ENCODE results near the gene FAHD1.
"Not testable (repeated sequence)": the region's sequence is repeated elsewhere in the genome, so short reads cannot be mapped to it uniquely, and the experiment has no call there.

FAHD1 gene

GRCh38 chr16:1792836-1793577 is 34.0 kb upstream of the FAHD1 start:
- Histone ChIP-seq H3K79me2 (no peaks in the 10 kb centered on the region), H2AFZ (no peak overlapping the region), H3K4me3 (ENCODE audit: low read depth, low read length) (no peak overlapping the region), H3K9me3 (ENCODE audit: control insufficient read depth, low read length) (no peaks in the 10 kb centered on the region), H3K9ac (no peak overlapping the region), H3K4me1 (no peaks in the 10 kb centered on the region), H3K36me3 (ENCODE audit: control insufficient read depth, insufficient read depth, low read length) (no peaks in the 10 kb centered on the region), H3K4me2 (ENCODE audit: low read length) (no peak overlapping the region), H3K27ac (no peak overlapping the region), H3K27me3 (ENCODE audit: control insufficient read depth, insufficient read depth, low read length) (no peaks in the 10 kb centered on the region)
- TF ChIP-seq CTCF (IDR thresholded peaks at IDR 0.05): no peak

GRCh38 chr16:1793578-1794220 is 33.3 kb upstream of the FAHD1 start, which contains the start of gene IGFALS:
TSS of gene IGFALS (minus strand) at chr16:1793705. CDS start at chr16:1793652, 53 bp downstream.
- Histone ChIP-seq H3K36me3 (ENCODE audit: control insufficient read depth, insufficient read depth, low read length) (no peaks in the 10 kb centered on the region), H3K4me3 (ENCODE audit: low read depth, low read length) (no peak within 1 kb of the TSS), H2AFZ (no peak within 1 kb of the TSS), H3K27me3 (ENCODE audit: control insufficient read depth, insufficient read depth, low read length) (no peaks in the 10 kb centered on the region), H3K9ac (no peak within 1 kb of the TSS), H3K9me3 (ENCODE audit: control insufficient read depth, low read length) (no peaks in the 10 kb centered on the region), H3K4me1 (no peaks in the 10 kb centered on the region), H3K79me2 (no peaks in the 10 kb centered on the region), H3K27ac (no peak within 1 kb of the TSS), H3K4me2 (ENCODE audit: low read length) (no peak within 1 kb of the TSS)
- TF ChIP-seq CTCF (IDR thresholded peaks at IDR 0.05): no peak

- Histone ChIP-seq H3K27me3 (ENCODE audit: control insufficient read depth, insufficient read depth, low read length) (no peaks in the 10 kb centered on the region), H3K4me1 (no peaks in the 10 kb centered on the region), H2AFZ (no peak overlapping the region), H3K9ac (no peak overlapping the region), H3K36me3 (ENCODE audit: control insufficient read depth, insufficient read depth, low read length) (no peaks in the 10 kb centered on the region), H3K4me3 (ENCODE audit: low read depth, low read length) (no peak overlapping the region), H3K4me2 (ENCODE audit: low read length) (no peak overlapping the region), H3K27ac (no peak overlapping the region), H3K9me3 (ENCODE audit: control insufficient read depth, low read length) (no peaks in the 10 kb centered on the region), H3K79me2 (no peaks in the 10 kb centered on the region)
- no peak for TF ChIP-seq CTCF (IDR thresholded peaks at IDR 0.05)
These were observed 32.7 kb upstream of the FAHD1 start for GRCh38 chr16:1794221-1794871.

GRCh38 chr16:1794908-1795666 is 31.9 kb upstream of the FAHD1 start:
- Histone ChIP-seq H3K36me3 (ENCODE audit: control insufficient read depth, insufficient read depth, low read length) (no peaks in the 10 kb centered on the region), H3K4me2 (ENCODE audit: low read length) (no peak overlapping the region), H3K4me3 (ENCODE audit: low read depth, low read length) (no peak overlapping the region), H3K4me1 (no peaks in the 10 kb centered on the region), H3K27ac (no peak overlapping the region), H3K9me3 (ENCODE audit: control insufficient read depth, low read length) (no peaks in the 10 kb centered on the region), H3K9ac (no peak overlapping the region), H2AFZ (no peak overlapping the region), H3K79me2 (no peaks in the 10 kb centered on the region), H3K27me3 (ENCODE audit: control insufficient read depth, insufficient read depth, low read length) (no peaks in the 10 kb centered on the region)
- TF ChIP-seq CTCF (IDR thresholded peaks at IDR 0.05): no peak

GRCh38 chr16:1799263-1799662 is 27.7 kb upstream of the FAHD1 start:
- not testable (repeated sequence) for H3K79me2 ChIP-seq; H2AFZ ChIP-seq; H3K9ac ChIP-seq; H3K27ac ChIP-seq; H3K4me2 ChIP-seq (ENCODE audit: low read length); H3K36me3 ChIP-seq (ENCODE audit: control insufficient read depth, insufficient read depth, low read length); H3K4me1 ChIP-seq; H3K27me3 ChIP-seq (ENCODE audit: control insufficient read depth, insufficient read depth, low read length); H3K4me3 ChIP-seq (ENCODE audit: low read depth, low read length); H3K9me3 ChIP-seq (ENCODE audit: control insufficient read depth, low read length)

Data from parathyroid adenoma (tissue), 2 donors.